GM13976 (cell line): ENCODE data around the gene SCARB2.

ENCODE experiments used
- DNase-seq: peaks from one replicate; pipeline ENCODE4 v3.0.0; 2012; ENCODE audit warnings: low spot score
- CTCF ChIP-seq: IDR thresholded peaks from 2 replicates; pipeline ENCODE4 v1.5.1; 2012; ENCODE audit warnings: borderline replicate concordance, mild to moderate bottlenecking; ENCODE audit not compliant: insufficient read depth; ENCODE audit errors: extremely low read depth, missing control alignments, control extremely low read depth
- in situ Hi-C: fragments of 300-500 bp; cut with MboI; formaldehyde crosslinking; loops from one replicate; pipeline ENCODE4 v1.12.0; 2022; ENCODE audit warnings: low sequenced_read_pairs, mixed read lengths, inconsistent platforms; ENCODE audit not compliant: unreplicated experiment

The SCARB2 gene

GRCh38 chr4:76196376-76196775 is 17.2 kb downstream of the SCARB2 start:
- in situ Hi-C loops = loop anchor here (25.0 kb wide), 1 partner anchor 166 kb away; no protein-coding TSS in a partner anchor
- no peak for DNase-seq
- no peak for TF ChIP-seq CTCF

- no peak for TF ChIP-seq CTCF
- DNase-seq = no peak
- in situ Hi-C loops = loop anchor here (25.0 kb wide), 1 partner anchor 167 kb away; no protein-coding TSS in a partner anchor
These were observed 18.3 kb downstream of the SCARB2 start for GRCh38 chr4:76195326-76195725.

DNA sequence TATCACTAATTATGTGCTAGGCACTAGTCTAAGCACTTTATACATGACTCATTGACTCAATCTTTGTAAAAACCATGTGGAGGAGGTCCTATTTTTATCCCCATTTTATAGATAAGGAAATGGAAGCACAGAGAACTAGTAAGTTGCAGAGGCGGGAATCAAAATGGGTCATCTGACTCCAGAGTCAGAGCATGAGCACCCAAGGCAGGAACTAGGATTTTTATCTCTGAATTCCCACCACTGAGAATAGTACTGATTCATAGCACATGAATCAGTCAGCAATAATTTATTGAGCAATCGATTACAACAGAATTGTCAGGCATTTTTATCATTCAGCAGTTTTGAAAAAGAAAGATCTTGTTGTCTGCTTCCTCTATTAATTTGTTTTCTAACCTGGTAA is 19.3 kb downstream of the SCARB2 start:
- DNase-seq = no peak
- in situ Hi-C loops = loop anchor here (25.0 kb wide), 1 partner anchor 168 kb away; no protein-coding TSS in a partner anchor
- TF ChIP-seq CTCF = no peak

GRCh38 chr4:76192236-76192635 is 21.4 kb downstream of the SCARB2 start:
- in situ Hi-C loops = loop anchor here (25.0 kb wide), 1 partner anchor 170 kb away; no protein-coding TSS in a partner anchor
- no peak for DNase-seq
- TF ChIP-seq CTCF = no peak

- in situ Hi-C loops = loop anchor here (25.0 kb wide), 1 partner anchor 174 kb away; no protein-coding TSS in a partner anchor
- DNase-seq = no peak
- no peak for TF ChIP-seq CTCF
These were observed 25.1 kb downstream of the SCARB2 start for GRCh38 chr4:76188557-76188956.

- no peak for TF ChIP-seq CTCF
- no peak for DNase-seq
- in situ Hi-C loops = loop anchor here (25.0 kb wide), 1 partner anchor 174 kb away; no protein-coding TSS in a partner anchor
These were observed 25.5 kb downstream of the SCARB2 start for GRCh38 chr4:76188149-76188548.

- no peak for DNase-seq
- no peak for TF ChIP-seq CTCF
- in situ Hi-C loops = loop anchor here (25.0 kb wide), 1 partner anchor 175 kb away; no protein-coding TSS in a partner anchor
These were observed 26.5 kb downstream of the SCARB2 start for GRCh38 chr4:76187152-76187551.
